ENCODE results near the gene GRAP2.

The GRAP2 gene

GRCh38 chr22:39997421-39997820 is 96.5 kb downstream of the GRAP2 start:
- DNase-seq: no peak

GRCh38 chr22:39997939-39998726 is 97.2 kb downstream of the GRAP2 start:
- DNase-seq: no peak

GRCh38 chr22:39999144-39999757 is 98.4 kb downstream of the GRAP2 start:
- DNase-seq: no peak

- no peak for DNase-seq
These were observed 99.3 kb downstream of the GRAP2 start for GRCh38 chr22:40000171-40000570.

- DNase-seq: no peak
These were observed 100.2 kb downstream of the GRAP2 start for GRCh38 chr22:40001106-40001505.

- DNase-seq: no peak
These were observed 101.1 kb downstream of the GRAP2 start for GRCh38 chr22:40001800-40002577.

- DNase-seq: no peak
These were observed 102.2 kb downstream of the GRAP2 start for GRCh38 chr22:40002935-40003715.

- no peak for DNase-seq
These were observed 104.0 kb downstream of the GRAP2 start for GRCh38 chr22:40004836-40005235.

GRCh38 chr22:40006641-40007040 is 105.8 kb downstream of the GRAP2 start:
- no peak for DNase-seq

- no peak for DNase-seq
These were observed 107.2 kb downstream of the GRAP2 start for GRCh38 chr22:40007853-40008710.

GRCh38 chr22:40008726-40009291 is 107.9 kb downstream of the GRAP2 start:
- DNase-seq: no peak

- no peak for DNase-seq
These were observed 108.4 kb downstream of the GRAP2 start for GRCh38 chr22:40009292-40009774.

GRCh38 chr22:40009951-40010671 is 109.2 kb downstream of the GRAP2 start:
- no peak for DNase-seq

- DNase-seq: no peak
These were observed 109.9 kb downstream of the GRAP2 start for GRCh38 chr22:40010746-40011145.

- DNase-seq: no peak
These were observed 113.9 kb downstream of the GRAP2 start for GRCh38 chr22:40014667-40015248.

- DNase-seq: no peak
These were observed 114.6 kb downstream of the GRAP2 start for GRCh38 chr22:40015358-40015976.

GRCh38 chr22:40018051-40018450 is 117.2 kb downstream of the GRAP2 start:
- no peak for DNase-seq

- DNase-seq: no peak
These were observed 118.2 kb downstream of the GRAP2 start for GRCh38 chr22:40019100-40019499.

- no peak for DNase-seq
These were observed 120.1 kb downstream of the GRAP2 start for GRCh38 chr22:40020956-40021355.

All from NCI-H187 (cell line).